ENCODE measurements around the gene EPHA8. TPM values are rescaled to one million over a fixed set of nuclear protein-coding genes. Genes with fewer than 3 reads are reported as not detected.
A peak's percentile ranks its signal among the peaks of the same experiment; 100 is the strongest.

EPHA8 gene
- total RNA-seq, 2 donors from 2014 or later, result not detected

- no peak for ATAC-seq
- Mint-ChIP-seq H3K36me3 (ENCODE audit: low read depth) (peaks cover 8% of the 10 kb centered on the region), H3K4me1 (peaks cover 2% of the 10 kb centered on the region), H3K27me3 (no peaks in the 10 kb centered on the region), H3K27ac (no peak overlapping the region), H3K4me3 (no peak overlapping the region)
- no peaks in the 10 kb centered on the region for H3K9me3 ChIP-seq (ENCODE audit: control insufficient read depth, low read length, poor library complexity, severe bottlenecking)
- no peak for DNase-seq
Measured at GRCh38 chr1:22527555-22528296, 35.6 kb upstream of the EPHA8 start.

- Mint-ChIP-seq H3K4me3 (no peak overlapping the region), H3K4me1 (peaks cover 2% of the 10 kb centered on the region), H3K36me3 (ENCODE audit: low read depth) (peaks cover 8% of the 10 kb centered on the region), H3K27ac (no peak overlapping the region), H3K27me3 (no peaks in the 10 kb centered on the region)
- ATAC-seq, result no peak
- no peaks in the 10 kb centered on the region for H3K9me3 ChIP-seq (ENCODE audit: control insufficient read depth, low read length, poor library complexity, severe bottlenecking)
- DNase-seq, result no peak
Measured at GRCh38 chr1:22528451-22528850, 34.8 kb upstream of the EPHA8 start.

- no peaks in the 10 kb centered on the region for H3K9me3 ChIP-seq (ENCODE audit: control insufficient read depth, low read length, poor library complexity, severe bottlenecking)
- Mint-ChIP-seq H3K4me3 (no peak overlapping the region), H3K4me1 (peaks cover 2% of the 10 kb centered on the region), H3K27ac (peak overlapping the region; percentile 69), H3K27me3 (no peaks in the 10 kb centered on the region), H3K36me3 (ENCODE audit: low read depth) (peaks cover 5% of the 10 kb centered on the region)
- DNase-seq, result no peak
- no peak for ATAC-seq
Measured at GRCh38 chr1:22529901-22530621, 33.2 kb upstream of the EPHA8 start.

- no peaks in the 10 kb centered on the region for H3K9me3 ChIP-seq (ENCODE audit: control insufficient read depth, low read length, poor library complexity, severe bottlenecking)
- ATAC-seq (no peak), DNase-seq (no peak)
- H3K27me3 Mint-ChIP-seq, result no peaks in the 10 kb centered on the region
- H3K36me3 Mint-ChIP-seq (ENCODE audit: low read depth), result peaks cover 5% of the 10 kb centered on the region
- H3K27ac Mint-ChIP-seq, result no peak overlapping the region
- H3K4me3 Mint-ChIP-seq, result no peak overlapping the region
- H3K4me1 Mint-ChIP-seq, result peaks cover 2% of the 10 kb centered on the region
Measured at GRCh38 chr1:22530715-22531114, 32.6 kb upstream of the EPHA8 start.

- Mint-ChIP-seq H3K36me3 (ENCODE audit: low read depth) (peaks cover 7% of the 10 kb centered on the region), H3K27ac (no peak overlapping the region), H3K4me3 (no peak overlapping the region), H3K4me1 (peaks cover 2% of the 10 kb centered on the region), H3K27me3 (no peaks in the 10 kb centered on the region)
- DNase-seq, result no peak
- no peak for ATAC-seq
- no peaks in the 10 kb centered on the region for H3K9me3 ChIP-seq (ENCODE audit: control insufficient read depth, low read length, poor library complexity, severe bottlenecking)
Measured at GRCh38 chr1:22531251-22531650, 32.0 kb upstream of the EPHA8 start.

- Mint-ChIP-seq H3K36me3 (ENCODE audit: low read depth) (peaks cover 7% of the 10 kb centered on the region), H3K27ac (no peak overlapping the region), H3K27me3 (no peaks in the 10 kb centered on the region), H3K4me3 (no peak overlapping the region), H3K4me1 (peaks cover 9% of the 10 kb centered on the region)
- DNase-seq (no peak), ATAC-seq (no peak)
- H3K9me3 ChIP-seq (ENCODE audit: control insufficient read depth, low read length, poor library complexity, severe bottlenecking), result no peaks in the 10 kb centered on the region
Measured at GRCh38 chr1:22533244-22533895, 29.9 kb upstream of the EPHA8 start.

- no peak for ATAC-seq
- Mint-ChIP-seq H3K27me3 (no peaks in the 10 kb centered on the region), H3K4me3 (no peak overlapping the region), H3K36me3 (ENCODE audit: low read depth) (peaks cover 7% of the 10 kb centered on the region), H3K4me1 (peaks cover 18% of the 10 kb centered on the region), H3K27ac (no peak overlapping the region)
- H3K9me3 ChIP-seq (ENCODE audit: control insufficient read depth, low read length, poor library complexity, severe bottlenecking), result no peaks in the 10 kb centered on the region
- DNase-seq, result no peak
Measured at GRCh38 chr1:22534951-22535350, 28.3 kb upstream of the EPHA8 start.

- Mint-ChIP-seq H3K27me3 (no peaks in the 10 kb centered on the region), H3K27ac (no peak overlapping the region), H3K4me1 (peaks cover 18% of the 10 kb centered on the region), H3K36me3 (ENCODE audit: low read depth) (peaks cover 7% of the 10 kb centered on the region), H3K4me3 (no peak overlapping the region)
- DNase-seq, result no peak
- no peak for ATAC-seq
- H3K9me3 ChIP-seq (ENCODE audit: control insufficient read depth, low read length, poor library complexity, severe bottlenecking), result no peaks in the 10 kb centered on the region
Measured at GRCh38 chr1:22535399-22535798, 27.9 kb upstream of the EPHA8 start.

GRCh38 chr1:22536506-22536905 is 26.8 kb upstream of the EPHA8 start:
- no peak overlapping the region for H3K27ac Mint-ChIP-seq
- DNase-seq (no peak), ATAC-seq (no peak)
- peaks cover 16% of the 10 kb centered on the region for H3K4me1 Mint-ChIP-seq
- no peaks in the 10 kb centered on the region for H3K27me3 Mint-ChIP-seq
- H3K36me3 Mint-ChIP-seq (ENCODE audit: low read depth), result peaks cover 7% of the 10 kb centered on the region
- no peaks in the 10 kb centered on the region for H3K9me3 ChIP-seq (ENCODE audit: control insufficient read depth, low read length, poor library complexity, severe bottlenecking)
- no peak overlapping the region for H3K4me3 Mint-ChIP-seq

- DNase-seq, result no peak
- H3K36me3 Mint-ChIP-seq (ENCODE audit: low read depth), result peaks cover 3% of the 10 kb centered on the region
- peak overlapping the region; percentile 41 for H3K27ac Mint-ChIP-seq
- no peak overlapping the region for H3K4me3 Mint-ChIP-seq
- no peaks in the 10 kb centered on the region for H3K27me3 Mint-ChIP-seq
- no peaks in the 10 kb centered on the region for H3K9me3 ChIP-seq (ENCODE audit: control insufficient read depth, low read length, poor library complexity, severe bottlenecking)
- no peak for ATAC-seq
- peaks cover 16% of the 10 kb centered on the region for H3K4me1 Mint-ChIP-seq
Measured at GRCh38 chr1:22537441-22538139, 25.7 kb upstream of the EPHA8 start.

- Mint-ChIP-seq H3K4me3 (no peak overlapping the region), H3K27me3 (peaks cover 5% of the 10 kb centered on the region), H3K4me1 (peaks cover 16% of the 10 kb centered on the region), H3K36me3 (ENCODE audit: low read depth) (peaks cover 3% of the 10 kb centered on the region), H3K27ac (peak overlapping the region; percentile 41)
- DNase-seq (no peak), ATAC-seq (no peak)
- H3K9me3 ChIP-seq (ENCODE audit: control insufficient read depth, low read length, poor library complexity, severe bottlenecking), result no peaks in the 10 kb centered on the region
Measured at GRCh38 chr1:22539510-22540118, 23.7 kb upstream of the EPHA8 start.

GRCh38 chr1:22540337-22540736 is 23.0 kb upstream of the EPHA8 start:
- peaks cover 7% of the 10 kb centered on the region for H3K27me3 Mint-ChIP-seq
- no peak for ATAC-seq

GRCh38 chr1:22542886-22543285 is 20.4 kb upstream of the EPHA8 start:
- H3K9me3 ChIP-seq (ENCODE audit: control insufficient read depth, low read length, poor library complexity, severe bottlenecking), result no peaks in the 10 kb centered on the region
- H3K27ac Mint-ChIP-seq, result no peak overlapping the region
- H3K4me1 Mint-ChIP-seq, result peaks cover 15% of the 10 kb centered on the region
- H3K36me3 Mint-ChIP-seq (ENCODE audit: low read depth), result peaks cover 5% of the 10 kb centered on the region
- ATAC-seq, result no peak
- peaks cover 33% of the 10 kb centered on the region for H3K27me3 Mint-ChIP-seq
- DNase-seq, result no peak
- no peak overlapping the region for H3K4me3 Mint-ChIP-seq

More at GRCh38 chr1:22540337-22540736, 23.0 kb upstream of the EPHA8 start:
- Mint-ChIP-seq H3K4me3 (no peak overlapping the region), H3K27ac (no peak overlapping the region), H3K36me3 (ENCODE audit: low read depth) (peaks cover 3% of the 10 kb centered on the region), H3K4me1 (peaks cover 16% of the 10 kb centered on the region)
- no peaks in the 10 kb centered on the region for H3K9me3 ChIP-seq (ENCODE audit: control insufficient read depth, low read length, poor library complexity, severe bottlenecking)
- no peak for DNase-seq

Measured in T-helper 17 cell (primary cell).